ENCODE data around the gene NFE2L3.
"Not testable (repeated sequence)": the region's sequence is repeated elsewhere in the genome, so short reads cannot be mapped to it uniquely, and the experiment has no call there.

NFE2L3 gene

GRCh38 chr7:26182706-26183105 is 30.7 kb downstream of the NFE2L3 start:
- no peak for DNase-seq (ENCODE audit: low read depth)
- no peak for TF ChIP-seq CTCF (IDR thresholded peaks at IDR 0.05; ENCODE audit: low read depth, low read length, missing control alignments)
- no peak overlapping the region for H3K4me3 ChIP-seq (ENCODE audit: low read depth, low read length)

DNA sequence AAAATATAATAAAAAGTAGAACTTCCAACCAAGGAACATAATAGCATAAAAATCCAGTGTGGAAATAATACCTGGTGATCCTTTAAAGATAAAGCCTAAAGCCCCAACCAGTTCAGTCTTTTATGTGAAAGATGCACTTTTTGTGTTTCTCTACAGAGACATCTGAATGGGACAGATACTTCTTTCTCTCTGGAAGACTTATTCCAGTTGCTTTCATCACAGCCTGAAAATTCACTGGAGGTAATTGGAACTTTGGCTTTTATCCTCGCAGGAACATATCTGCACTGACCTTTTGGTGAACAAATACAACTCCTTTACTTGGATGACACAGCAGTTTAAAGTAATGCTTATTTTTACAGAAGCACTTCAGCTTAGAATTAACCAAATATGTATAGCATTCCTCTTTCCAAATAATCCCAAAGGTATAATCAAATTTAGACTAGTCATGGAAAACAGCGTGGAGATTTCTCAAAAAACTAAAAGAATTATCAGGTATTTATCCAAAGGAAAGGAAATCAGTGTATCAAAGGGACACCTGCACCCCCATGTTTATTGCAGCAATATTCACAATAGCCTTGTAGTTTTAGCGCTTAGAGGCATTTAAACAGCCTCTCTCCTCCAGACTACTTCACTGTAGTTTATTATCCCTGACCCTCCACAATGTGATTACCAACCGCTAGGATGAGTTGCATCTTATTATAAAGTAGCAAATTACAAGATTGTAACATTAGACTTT is 31.7 kb downstream of the NFE2L3 start:
- DNase-seq (ENCODE audit: low read depth), result no peak
- no peak overlapping the region for H3K4me3 ChIP-seq (ENCODE audit: low read depth, low read length)
- no peak for TF ChIP-seq CTCF (IDR thresholded peaks at IDR 0.05; ENCODE audit: low read depth, low read length, missing control alignments)

DNA sequence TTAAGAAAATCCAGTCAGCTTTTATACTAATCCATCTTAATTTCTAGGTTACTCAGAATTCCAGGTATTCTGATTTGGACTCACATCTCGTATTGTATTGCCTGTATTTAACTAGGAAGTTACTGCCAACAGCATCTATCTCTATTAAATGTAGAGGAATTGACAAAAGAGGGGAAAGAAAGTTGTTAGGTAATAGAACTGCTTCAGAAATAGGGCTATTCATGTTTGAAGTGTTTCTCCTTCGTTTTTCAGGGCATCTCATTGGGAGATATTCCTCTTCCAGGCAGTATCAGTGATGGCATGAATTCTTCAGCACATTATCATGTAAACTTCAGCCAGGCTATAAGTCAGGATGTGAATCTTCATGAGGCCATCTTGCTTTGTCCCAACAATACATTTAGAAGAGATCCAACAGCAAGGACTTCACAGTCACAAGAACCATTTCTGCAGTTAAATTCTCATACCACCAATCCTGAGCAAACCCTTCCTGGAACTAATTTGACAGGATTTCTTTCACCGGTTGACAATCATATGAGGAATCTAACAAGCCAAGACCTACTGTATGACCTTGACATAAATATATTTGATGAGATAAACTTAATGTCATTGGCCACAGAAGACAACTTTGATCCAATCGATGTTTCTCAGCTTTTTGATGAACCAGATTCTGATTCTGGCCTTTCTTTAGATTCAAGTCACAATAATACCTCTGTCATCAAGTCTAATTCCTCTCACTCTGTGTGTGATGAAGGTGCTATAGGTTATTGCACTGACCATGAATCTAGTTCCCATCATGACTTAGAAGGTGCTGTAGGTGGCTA is 32.5 kb downstream of the NFE2L3 start:
- H3K4me3 ChIP-seq (ENCODE audit: low read depth, low read length); DNase-seq (ENCODE audit: low read depth): not testable (repeated sequence)

GRCh38 chr7:26185131-26185843 is 33.3 kb downstream of the NFE2L3 start:
- no peak overlapping the region for H3K4me3 ChIP-seq (ENCODE audit: low read depth, low read length)
- TF ChIP-seq CTCF (IDR thresholded peaks at IDR 0.05; ENCODE audit: low read depth, low read length, missing control alignments), result no peak
- DNase-seq (ENCODE audit: low read depth), result no peak

- no peak overlapping the region for H3K4me3 ChIP-seq (ENCODE audit: low read depth, low read length)
- no peak for TF ChIP-seq CTCF (IDR thresholded peaks at IDR 0.05; ENCODE audit: low read depth, low read length, missing control alignments)
- no peak for DNase-seq (ENCODE audit: low read depth)
These were observed 33.8 kb downstream of the NFE2L3 start for GRCh38 chr7:26185844-26186180.

GRCh38 chr7:26186364-26187311 is 34.6 kb downstream of the NFE2L3 start:
- no peak for TF ChIP-seq CTCF (IDR thresholded peaks at IDR 0.05; ENCODE audit: low read depth, low read length, missing control alignments)
- no peak for DNase-seq (ENCODE audit: low read depth)

More at GRCh38 chr7:26186364-26187311, 34.6 kb downstream of the NFE2L3 start:
- no peak overlapping the region for H3K4me3 ChIP-seq (ENCODE audit: low read depth, low read length)
